Measurements from ENCODE around the gene MAP3K5.

Gene MAP3K5

GRCh38 chr6:136742125-136742524 is 50.2 kb downstream of the MAP3K5 start:
- no peak for DNase-seq

DNA sequence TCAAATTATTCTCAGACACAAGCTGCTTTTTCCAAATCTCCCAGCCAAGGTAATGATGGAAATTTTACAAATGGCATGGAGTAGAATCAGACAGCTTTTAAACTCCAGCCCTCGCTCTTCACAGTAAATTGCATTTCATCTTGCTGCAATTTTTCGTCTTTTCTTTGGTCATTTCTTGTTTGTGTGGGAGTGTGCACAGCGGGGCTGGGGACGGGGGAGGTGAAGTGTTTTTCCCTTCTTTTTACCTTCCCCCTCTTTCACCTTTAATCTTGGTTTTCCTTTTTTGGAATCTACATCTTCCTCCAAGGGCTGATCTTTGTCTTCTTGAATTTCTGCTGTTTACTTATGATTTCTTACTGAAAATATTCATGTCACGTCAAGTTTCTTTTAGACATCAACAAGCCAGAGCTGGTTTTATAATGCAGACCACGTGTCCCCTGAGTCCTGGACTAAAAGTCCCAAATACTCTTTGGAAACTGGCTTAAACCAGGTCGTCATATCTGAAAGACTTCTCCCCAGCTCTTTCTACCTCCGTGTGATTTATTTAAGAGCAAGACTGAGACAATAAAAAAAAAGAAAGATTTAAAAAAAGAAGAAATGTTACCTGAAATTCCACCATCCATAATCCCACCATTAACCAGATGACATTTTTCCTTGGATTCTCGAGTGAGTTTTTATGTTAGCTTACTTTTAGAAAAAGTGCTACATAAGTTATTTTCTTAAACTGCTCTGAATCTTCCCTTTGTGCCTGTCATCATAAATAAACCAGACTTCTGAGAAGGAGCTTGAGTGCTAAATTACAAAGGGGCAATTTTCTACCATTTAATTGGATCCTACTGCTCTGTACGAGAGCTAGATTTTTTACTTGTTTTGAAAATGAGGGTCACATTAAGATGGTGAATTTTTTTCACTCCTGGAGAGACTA is 52.0 kb downstream of the MAP3K5 start:
- no peak for DNase-seq

- no peak for DNase-seq
Measured at GRCh38 chr6:136739501-136739900, 52.8 kb downstream of the MAP3K5 start.

- no peak for DNase-seq
Measured at GRCh38 chr6:136739071-136739470, 53.2 kb downstream of the MAP3K5 start.

DNA sequence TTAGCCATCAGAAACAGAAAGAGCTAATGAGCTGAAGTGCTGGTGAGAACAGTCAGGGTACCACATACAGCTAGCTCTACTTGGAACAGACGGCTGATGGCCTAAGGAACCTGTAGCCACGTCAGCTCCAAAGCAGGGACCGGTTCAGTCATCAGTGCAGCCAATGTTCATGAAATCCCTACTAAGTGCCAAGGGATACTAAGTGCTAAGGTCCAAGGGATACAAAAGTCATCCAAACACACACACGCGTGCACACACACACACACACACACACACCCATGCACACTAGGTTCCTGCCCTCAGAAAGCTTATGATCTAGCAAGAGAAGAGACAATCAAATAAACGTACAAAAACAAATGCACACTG is 53.6 kb downstream of the MAP3K5 start:
- no peak for DNase-seq

DNA sequence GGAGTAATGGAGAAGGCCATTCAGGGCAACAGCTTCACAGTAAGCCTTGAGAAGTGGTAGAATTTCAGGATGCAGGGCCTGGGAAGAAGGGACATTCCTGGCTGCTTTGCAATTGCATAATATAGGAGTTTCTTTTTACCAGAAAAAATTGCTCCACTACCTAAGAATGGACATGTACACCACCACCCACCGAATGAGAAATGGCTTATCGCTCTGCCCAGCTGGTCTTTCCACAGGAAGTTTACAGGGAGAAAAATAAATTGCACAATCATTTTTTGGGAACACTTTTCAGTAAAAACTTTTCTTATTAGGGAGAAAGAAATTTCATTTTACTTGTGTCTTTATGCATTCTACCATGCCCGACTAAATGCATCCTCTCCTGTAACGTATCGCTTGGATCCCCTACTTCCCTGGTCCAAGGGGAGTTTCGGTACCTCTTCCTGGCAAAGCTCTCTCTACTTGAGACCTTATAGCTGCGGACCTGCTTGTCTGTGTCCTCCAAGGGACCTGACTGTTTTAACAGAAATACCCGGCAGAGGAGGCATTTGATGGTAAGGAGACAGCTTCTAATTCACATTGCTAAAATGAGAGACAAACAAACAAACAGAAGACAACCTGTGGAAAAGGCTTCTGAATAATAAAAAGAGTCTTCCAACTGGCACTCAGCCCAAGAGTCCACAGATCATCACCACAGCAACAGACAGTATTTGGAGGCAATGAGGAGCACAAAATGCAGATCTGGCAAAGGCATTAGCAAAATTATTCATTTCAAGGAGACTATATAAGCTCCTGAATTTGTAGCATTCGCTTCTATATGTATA is 54.2 kb downstream of the MAP3K5 start:
- no peak for DNase-seq

DNA sequence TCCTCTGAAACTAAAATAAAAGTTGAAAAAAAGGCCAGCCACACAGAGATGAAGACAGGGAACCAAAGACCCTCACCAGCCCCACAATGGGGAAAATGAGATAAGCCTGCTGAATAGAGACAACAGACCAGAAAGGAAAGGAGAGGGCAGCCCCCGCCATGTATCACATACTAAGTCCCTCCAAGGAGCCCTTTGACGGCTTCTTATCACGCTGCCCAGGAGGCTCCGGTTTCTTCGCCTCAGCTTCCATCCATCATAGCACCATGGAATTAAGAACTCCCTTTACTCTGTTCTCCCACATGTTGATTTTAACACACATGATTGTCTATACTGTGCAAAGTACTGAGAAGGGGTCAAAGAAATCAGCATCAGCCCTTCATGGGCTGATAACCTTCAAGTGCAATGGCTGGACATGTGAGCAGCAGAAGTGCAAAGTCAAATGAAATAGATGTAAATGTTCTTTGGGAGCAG is 54.9 kb downstream of the MAP3K5 start:
- DNase-seq, result no peak

DNA sequence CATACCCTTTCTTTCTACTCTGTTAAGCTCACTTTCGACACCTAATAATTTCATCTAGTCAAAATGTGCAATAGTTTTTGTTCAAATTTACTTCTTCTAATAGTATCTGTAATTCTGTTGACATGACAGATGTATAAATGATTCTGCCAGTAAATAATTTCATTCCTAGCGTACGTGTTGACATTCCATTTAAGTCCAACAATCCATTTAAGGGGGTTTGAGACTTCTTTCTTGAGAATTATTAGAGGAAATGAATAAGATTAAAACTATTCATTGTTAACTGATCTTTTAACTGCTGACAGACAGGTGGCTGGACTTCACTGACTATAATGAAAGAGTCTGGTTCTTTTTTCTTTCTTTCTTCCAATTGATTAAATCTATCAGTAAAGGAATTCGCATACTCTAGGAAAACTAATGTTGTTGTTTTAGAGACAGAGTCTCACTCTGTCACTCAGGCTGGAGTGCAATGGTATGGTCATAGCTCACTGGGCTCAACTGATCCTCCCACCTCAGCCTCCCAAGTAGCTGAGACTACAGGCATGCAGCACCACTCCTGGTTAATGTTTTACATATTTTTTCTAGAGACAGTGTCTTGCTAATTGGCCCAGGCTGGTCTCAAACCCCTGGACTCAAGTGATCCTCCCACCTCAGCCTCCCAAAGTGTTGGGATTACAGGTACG is 55.9 kb downstream of the MAP3K5 start:
- DNase-seq, result no peak

DNA sequence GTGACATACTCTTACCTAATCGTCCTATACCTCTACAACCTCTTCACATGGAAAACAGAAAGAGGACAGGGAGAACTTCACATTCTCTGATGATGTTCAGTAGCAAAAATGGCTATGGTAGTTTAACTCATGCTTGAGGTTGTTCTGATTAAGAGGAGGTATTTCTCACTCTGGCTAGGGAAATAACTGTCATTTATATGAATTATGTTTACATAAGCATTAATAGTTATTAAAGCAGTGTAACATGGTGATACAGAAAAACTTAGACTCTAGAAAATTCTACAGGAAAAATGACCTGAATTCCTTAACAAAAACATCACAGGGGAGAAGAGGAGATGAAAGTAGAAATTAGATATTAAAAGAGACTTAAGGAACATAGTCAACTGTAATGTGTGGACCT is 57.3 kb downstream of the MAP3K5 start:
- DNase-seq, result no peak

GRCh38 chr6:136732889-136733288 is 59.4 kb downstream of the MAP3K5 start:
- DNase-seq, result no peak

GRCh38 chr6:136729832-136730231 is 62.4 kb downstream of the MAP3K5 start:
- DNase-seq, result no peak

DNA sequence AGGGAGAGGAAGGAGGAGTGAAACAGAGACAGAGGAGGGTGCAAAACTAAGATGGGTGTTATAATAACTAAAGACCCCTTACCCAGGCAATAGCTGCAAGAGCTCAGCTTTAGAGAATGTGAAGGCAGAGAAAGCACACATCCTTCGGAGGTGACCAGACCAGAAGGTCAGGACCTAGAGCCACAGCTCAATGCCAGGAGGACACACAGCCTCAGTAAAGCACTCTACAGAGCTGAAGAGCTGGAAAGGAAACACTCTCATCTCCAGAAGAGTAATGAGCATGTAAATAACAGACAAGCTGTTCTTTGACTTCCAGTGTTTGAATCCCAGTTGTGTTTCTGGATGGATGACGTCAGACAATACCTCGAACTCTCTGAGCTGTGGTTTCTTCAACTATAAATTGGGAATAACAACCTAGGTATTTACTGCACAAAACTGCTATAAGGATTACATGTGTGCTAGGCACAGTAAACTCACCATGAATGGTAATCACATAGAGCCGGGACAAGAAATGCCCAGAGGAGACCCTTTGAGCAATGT is 63.2 kb downstream of the MAP3K5 start:
- DNase-seq, result no peak

DNA sequence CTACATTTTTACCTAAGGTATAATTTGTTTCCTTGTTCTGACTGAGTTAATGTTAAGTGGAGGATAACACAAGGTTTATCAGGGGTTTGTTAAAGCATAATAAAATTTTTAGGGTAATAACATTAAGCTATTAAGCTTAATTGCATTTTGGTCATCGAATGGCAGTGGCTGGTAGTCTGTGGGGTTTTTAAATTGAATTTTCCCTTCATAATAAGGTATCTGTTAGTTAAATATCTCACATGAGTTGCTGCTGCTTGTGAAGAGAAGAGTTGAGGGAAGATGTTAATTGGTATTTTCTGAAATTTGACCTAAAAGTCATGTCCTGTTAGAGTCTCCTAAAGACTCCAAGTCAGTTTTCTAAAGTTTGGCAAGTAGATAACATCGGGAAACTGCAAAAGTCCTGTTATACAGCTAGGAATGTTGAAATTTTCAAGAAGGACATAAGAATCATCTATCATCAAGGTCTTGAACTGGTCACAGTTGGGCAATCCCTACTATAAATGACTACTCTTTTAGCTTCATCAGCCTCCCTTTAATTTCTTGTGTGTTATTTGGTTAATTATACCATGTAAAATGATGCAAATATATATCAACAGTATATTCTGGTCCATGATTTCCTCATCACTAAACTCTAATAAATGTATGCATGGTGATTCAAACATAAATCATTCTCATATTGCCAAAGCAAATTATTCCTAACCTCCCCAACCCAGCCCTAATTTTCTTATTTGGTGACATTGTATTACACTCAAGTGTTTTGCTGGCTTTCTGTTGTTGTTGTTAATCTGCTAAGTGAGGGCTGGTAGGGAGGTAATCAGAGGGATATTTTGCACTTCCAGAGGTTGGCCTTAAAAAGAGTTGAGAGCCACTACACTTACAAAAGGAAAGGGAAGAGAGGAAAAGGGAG is 64.0 kb downstream of the MAP3K5 start:
- DNase-seq, result no peak

DNA sequence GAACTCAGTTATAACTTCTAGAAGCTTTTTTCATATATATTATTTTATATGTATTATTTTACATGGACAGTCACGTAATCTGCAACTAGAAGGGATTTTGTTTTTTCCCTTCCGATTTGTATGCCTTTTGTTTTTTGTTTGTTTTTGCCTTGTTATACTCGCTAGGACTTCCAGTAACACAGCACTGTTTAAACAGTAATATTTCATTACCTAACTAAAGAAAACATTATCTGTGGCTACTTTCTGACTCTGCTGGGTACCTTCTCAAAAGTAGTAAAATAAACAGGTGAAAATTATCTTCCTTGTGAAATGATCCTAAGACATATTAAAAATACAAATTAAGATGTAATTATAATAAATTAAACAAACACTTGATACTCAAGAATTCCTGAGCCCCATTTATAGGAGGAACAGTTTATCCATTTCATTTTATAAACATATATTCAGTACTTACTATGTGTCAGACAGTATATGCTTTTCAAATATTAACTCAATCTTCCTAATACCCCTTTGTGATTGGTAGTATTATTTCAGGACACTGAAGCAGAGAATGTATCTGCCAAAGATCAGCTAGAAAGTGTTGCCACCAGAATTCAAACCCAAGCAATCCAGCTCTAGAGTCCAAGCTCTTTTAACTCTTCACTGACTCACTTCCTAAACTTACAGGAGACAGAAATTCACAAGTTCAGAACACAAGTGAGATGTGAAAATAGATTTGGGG is 65.3 kb downstream of the MAP3K5 start:
- DNase-seq, result no peak

DNA sequence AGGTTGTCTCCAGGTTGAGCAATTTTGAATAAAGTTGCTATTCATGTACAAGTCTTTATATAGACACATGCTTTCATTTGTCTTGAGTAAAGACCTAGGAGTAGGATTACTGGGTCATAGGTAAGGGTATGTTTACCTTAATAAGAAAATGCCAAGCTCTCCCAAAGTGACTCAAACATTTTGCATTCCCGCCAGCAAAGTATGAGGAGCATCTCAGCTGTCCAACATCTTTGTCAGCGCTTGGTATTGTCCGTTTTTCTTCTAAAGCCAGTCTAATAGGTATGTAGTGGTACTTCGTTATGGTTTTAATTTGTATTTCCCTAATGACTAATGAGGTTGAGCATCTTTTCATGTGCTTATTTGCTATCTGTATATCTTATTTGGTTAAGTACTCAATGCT is 67.2 kb downstream of the MAP3K5 start:
- DNase-seq, result no peak

- DNase-seq, result no peak
Measured at GRCh38 chr6:136723780-136724179, 68.5 kb downstream of the MAP3K5 start.

DNA sequence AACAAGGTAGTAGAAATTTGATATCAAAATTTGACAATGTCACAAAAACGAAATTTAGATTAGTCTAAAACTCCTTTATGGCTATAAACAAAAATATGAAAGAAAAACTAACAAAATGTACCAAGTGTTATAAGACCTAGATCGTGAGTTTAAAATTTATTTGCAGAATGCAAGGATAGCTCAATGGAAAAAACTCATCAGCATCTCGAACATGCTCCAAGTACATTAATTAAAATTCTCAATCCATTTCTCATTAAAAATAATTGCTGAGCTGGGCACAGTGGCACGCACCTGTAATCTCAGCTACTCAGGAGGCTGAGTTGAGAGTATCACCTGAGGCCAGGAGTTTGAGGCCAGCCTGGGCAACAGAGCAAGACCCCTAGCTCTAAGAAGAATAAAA is 70.8 kb downstream of the MAP3K5 start:
- DNase-seq, result no peak

DNA sequence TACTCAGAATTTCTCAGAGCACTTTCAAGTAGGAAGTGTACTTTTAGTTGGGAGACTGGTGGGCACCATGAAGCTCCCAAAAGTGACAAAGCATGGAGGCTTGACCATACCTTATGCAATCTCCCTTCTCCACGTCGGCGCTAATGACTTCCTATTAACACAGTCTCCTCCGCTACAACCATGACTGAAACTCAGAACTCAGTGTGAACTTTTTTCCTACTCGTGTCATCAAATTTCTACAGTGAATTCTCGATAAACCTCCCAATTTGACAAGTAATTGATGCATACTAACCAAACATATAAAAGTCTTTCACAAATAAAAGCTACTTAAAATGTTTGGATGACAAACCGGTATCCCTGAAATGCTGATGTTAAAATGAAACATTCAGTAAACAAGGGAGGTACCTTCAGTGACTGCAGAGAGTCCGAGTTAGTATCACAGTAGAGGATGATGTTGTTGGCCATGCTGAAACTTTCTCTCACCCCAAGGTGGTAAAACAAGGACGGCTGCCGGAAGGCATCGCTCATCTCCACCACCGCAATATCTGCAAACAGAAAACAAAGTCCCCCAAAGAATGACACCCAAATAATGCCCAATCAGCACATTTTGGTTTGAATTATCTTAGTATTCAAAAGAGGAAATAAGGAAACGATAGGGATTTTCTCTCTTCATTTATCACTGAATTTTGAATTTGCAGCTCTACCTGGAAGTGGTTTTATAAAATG is 72.1 kb downstream of the MAP3K5 start:
- DNase-seq, result no peak

DNA sequence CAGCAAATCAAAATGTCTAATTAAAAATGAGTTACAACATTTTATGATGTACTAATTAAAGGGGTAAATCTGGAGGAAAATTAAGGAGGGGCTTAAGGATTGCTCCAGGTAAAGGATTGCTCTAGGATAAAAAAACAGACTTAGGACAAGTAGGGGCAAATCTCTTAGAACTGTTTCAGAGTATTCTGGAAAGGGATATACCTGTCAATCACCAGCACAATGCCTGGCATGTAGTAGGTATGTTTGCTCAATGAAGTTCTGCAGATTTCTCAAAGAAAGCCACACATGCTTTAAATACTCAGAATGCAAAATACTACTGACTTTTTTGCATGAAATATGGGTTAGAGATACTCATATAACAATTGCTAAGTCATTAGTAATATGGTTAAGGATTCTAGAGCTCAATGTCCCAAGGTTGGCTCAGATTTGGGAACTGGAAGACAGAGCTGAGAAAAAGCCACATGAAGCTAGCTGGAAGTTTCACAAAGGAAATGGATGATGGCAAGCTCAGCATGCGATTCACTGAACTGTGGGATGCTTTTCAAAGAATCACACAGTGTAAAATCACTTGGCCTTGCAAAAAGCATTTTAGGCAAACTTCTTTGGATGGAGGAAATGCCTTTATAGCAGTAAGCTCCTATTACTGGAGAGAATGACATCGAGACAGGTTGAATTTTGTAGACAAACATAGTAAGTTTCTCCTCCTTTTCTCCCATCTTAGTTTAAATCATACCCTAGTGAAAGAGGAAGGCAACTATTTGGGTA is 72.8 kb downstream of the MAP3K5 start:
- no peak for DNase-seq

DNA sequence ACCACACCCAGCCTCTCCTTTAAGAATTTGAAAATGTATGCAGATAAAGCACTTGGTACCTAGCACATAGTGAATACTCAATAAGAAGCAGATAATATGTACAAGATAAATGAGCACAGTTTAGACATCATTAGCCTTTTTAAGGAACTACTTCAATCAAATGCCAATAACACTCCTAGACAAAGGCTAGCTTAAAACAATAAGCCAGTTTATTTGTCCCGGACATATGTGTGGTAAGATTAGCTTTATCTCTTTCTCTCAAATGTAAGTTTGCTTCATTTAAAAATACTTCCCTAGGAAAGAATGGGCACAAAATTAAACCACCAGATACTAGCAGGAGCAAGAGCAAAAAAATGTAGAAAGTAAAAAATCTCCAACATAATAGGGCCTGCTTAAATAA is 73.8 kb downstream of the MAP3K5 start:
- DNase-seq, result no peak
